ENCODE data around the gene SIM2.

Gene SIM2

GRCh38 chr21:36694031-36694515 lies 4.8 kb upstream of the SIM2 start:
- Mint-ChIP-seq H3K36me3 (no peaks in the 10 kb centered on the region), H3K27ac (no peak overlapping the region), H3K9me3 (no peaks in the 10 kb centered on the region), H3K4me3 (no peak overlapping the region), H3K27me3 (peaks cover 91% of the 10 kb centered on the region), H3K4me1 (no peaks in the 10 kb centered on the region)
- no peak for ATAC-seq

GRCh38 chr21:36694593-36695282 lies 4.2 kb upstream of the SIM2 start:
- peaks cover 87% of the 10 kb centered on the region for H3K27me3 Mint-ChIP-seq

GRCh38 chr21:36695283-36695634 lies 3.7 kb upstream of the SIM2 start:
- ATAC-seq: no peak
- H3K4me1 Mint-ChIP-seq: peaks cover 5% of the 10 kb centered on the region
- no peaks in the 10 kb centered on the region for H3K36me3 Mint-ChIP-seq
- peaks cover 87% of the 10 kb centered on the region for H3K27me3 Mint-ChIP-seq
- no peak overlapping the region for H3K27ac Mint-ChIP-seq
- H3K9me3 Mint-ChIP-seq: no peaks in the 10 kb centered on the region
- no peak overlapping the region for H3K4me3 Mint-ChIP-seq

More at GRCh38 chr21:36694593-36695282, 4.2 kb upstream of the SIM2 start:
- Mint-ChIP-seq H3K9me3 (no peaks in the 10 kb centered on the region), H3K36me3 (no peaks in the 10 kb centered on the region), H3K4me1 (no peaks in the 10 kb centered on the region), H3K27ac (no peak overlapping the region), H3K4me3 (no peak overlapping the region)
- no peak for ATAC-seq

GRCh38 chr21:36695671-36696389 lies 3.1 kb upstream of the SIM2 start:
- Mint-ChIP-seq H3K36me3 (no peaks in the 10 kb centered on the region), H3K4me3 (no peak overlapping the region), H3K9me3 (no peaks in the 10 kb centered on the region), H3K27ac (no peak overlapping the region), H3K4me1 (peaks cover 10% of the 10 kb centered on the region), H3K27me3 (peaks cover 87% of the 10 kb centered on the region)
- no peak for ATAC-seq

- no peaks in the 10 kb centered on the region for H3K36me3 Mint-ChIP-seq
- no peak for ATAC-seq
- no peaks in the 10 kb centered on the region for H3K9me3 Mint-ChIP-seq
- H3K4me3 Mint-ChIP-seq: no peak overlapping the region
- H3K4me1 Mint-ChIP-seq: peaks cover 11% of the 10 kb centered on the region
- peaks cover 93% of the 10 kb centered on the region for H3K27me3 Mint-ChIP-seq
- H3K27ac Mint-ChIP-seq: no peak overlapping the region
Measured at GRCh38 chr21:36696390-36697059, 2.4 kb upstream of the SIM2 start.

GRCh38 chr21:36697060-36697850 lies 1.7 kb upstream of the SIM2 start:
- no peak overlapping the region for H3K27ac Mint-ChIP-seq
- peaks cover 93% of the 10 kb centered on the region for H3K27me3 Mint-ChIP-seq
- H3K4me3 Mint-ChIP-seq: no peak overlapping the region
- peaks cover 11% of the 10 kb centered on the region for H3K4me1 Mint-ChIP-seq
- H3K9me3 Mint-ChIP-seq: no peaks in the 10 kb centered on the region
- H3K36me3 Mint-ChIP-seq: no peaks in the 10 kb centered on the region
- no peak for ATAC-seq

- H3K27me3 Mint-ChIP-seq: peaks cover 93% of the 10 kb centered on the region
- H3K27ac Mint-ChIP-seq: no peak overlapping the region
- H3K4me1 Mint-ChIP-seq: peaks cover 11% of the 10 kb centered on the region
- ATAC-seq: no peak
- no peaks in the 10 kb centered on the region for H3K9me3 Mint-ChIP-seq
- H3K4me3 Mint-ChIP-seq: no peak overlapping the region
- no peaks in the 10 kb centered on the region for H3K36me3 Mint-ChIP-seq
Measured at GRCh38 chr21:36697851-36698384, 997 bp upstream of the SIM2 start.

- peaks cover 11% of the 10 kb centered on the region for H3K4me1 Mint-ChIP-seq
- H3K27ac Mint-ChIP-seq: no peak overlapping the region
Measured at GRCh38 chr21:36698385-36698980, 432 bp upstream of the SIM2 start.

GRCh38 chr21:36699546-36700294 lies 805 bp downstream of the SIM2 start:
- H3K27ac Mint-ChIP-seq: peak overlapping the region; percentile 46

More at GRCh38 chr21:36698385-36698980, 432 bp upstream of the SIM2 start:
- Mint-ChIP-seq H3K4me3 (no peak overlapping the region), H3K27me3 (peaks cover 93% of the 10 kb centered on the region), H3K9me3 (no peaks in the 10 kb centered on the region), H3K36me3 (no peaks in the 10 kb centered on the region)
- no peak for ATAC-seq

GRCh38 chr21:36700295-36700970 lies 1.5 kb downstream of the SIM2 start:
- Mint-ChIP-seq H3K4me3 (peak overlapping the region; percentile 72), H3K9me3 (no peaks in the 10 kb centered on the region), H3K27ac (peak overlapping the region; percentile 46), H3K4me1 (peaks cover 25% of the 10 kb centered on the region), H3K27me3 (peaks cover 93% of the 10 kb centered on the region), H3K36me3 (no peaks in the 10 kb centered on the region)
- no peak for ATAC-seq

More at GRCh38 chr21:36699546-36700294, 805 bp downstream of the SIM2 start:
- no peaks in the 10 kb centered on the region for H3K9me3 Mint-ChIP-seq
- ATAC-seq: no peak
- peak overlapping the region; percentile 72 for H3K4me3 Mint-ChIP-seq
- peaks cover 93% of the 10 kb centered on the region for H3K27me3 Mint-ChIP-seq
- peaks cover 17% of the 10 kb centered on the region for H3K4me1 Mint-ChIP-seq
- H3K36me3 Mint-ChIP-seq: no peaks in the 10 kb centered on the region

GRCh38 chr21:36700971-36701755 lies 2.2 kb downstream of the SIM2 start:
- peak overlapping the region; percentile 36 for H3K4me3 Mint-ChIP-seq
- peak overlapping the region; percentile 46 for H3K27ac Mint-ChIP-seq
- no peaks in the 10 kb centered on the region for H3K9me3 Mint-ChIP-seq
- no peak for ATAC-seq
- peaks cover 30% of the 10 kb centered on the region for H3K4me1 Mint-ChIP-seq
- peaks cover 93% of the 10 kb centered on the region for H3K27me3 Mint-ChIP-seq
- no peaks in the 10 kb centered on the region for H3K36me3 Mint-ChIP-seq

GRCh38 chr21:36701756-36702621 lies 3.1 kb downstream of the SIM2 start:
- peaks cover 38% of the 10 kb centered on the region for H3K4me1 Mint-ChIP-seq
- peak overlapping the region; percentile 18 for H3K4me3 Mint-ChIP-seq
- H3K27me3 Mint-ChIP-seq: peaks cover 93% of the 10 kb centered on the region
- no peak overlapping the region for H3K27ac Mint-ChIP-seq
- no peak for ATAC-seq
- H3K36me3 Mint-ChIP-seq: no peaks in the 10 kb centered on the region
- no peaks in the 10 kb centered on the region for H3K9me3 Mint-ChIP-seq
